ENCODE data around the gene RFLNA.

GRCh38 chr12:124336742-124337520 is 42.0 kb downstream of the RFLNA start:
- TF ChIP-seq POLR2A (IDR thresholded peaks at IDR 0.05; ENCODE audit: low read depth) (no peak), POLR2AphosphoS5 (IDR thresholded peaks at IDR 0.05) (no peak), CTCF (IDR thresholded peaks at IDR 0.05) (no peak), EP300 (IDR thresholded peaks at IDR 0.05) (no peak)

All from esophagus muscularis mucosa (tissue), 4 donors.